HG03175 (cell line): ENCODE data around the gene CAMP.
"Not testable (repeated sequence)": the region's sequence is repeated elsewhere in the genome, so short reads cannot be mapped to it uniquely, and the experiment has no call there.

Experiments used
- ATAC-seq: cut with Tn5 transposase; IDR thresholded peaks from one replicate; pipeline ENCODE4 v1.9.1; 2021; ENCODE audit warnings: mild to moderate bottlenecking, moderate library complexity; ENCODE audit not compliant: unreplicated experiment

The CAMP gene

GRCh38 chr3:48248095-48248850, 25.0 kb downstream of the CAMP start:
- no peak for ATAC-seq

GRCh38 chr3:48256557-48256956, 33.3 kb downstream of the CAMP start:
- no peak for ATAC-seq

GRCh38 chr3:48258530-48258929, 35.2 kb downstream of the CAMP start:
- no peak for ATAC-seq

- ATAC-seq = no peak
Measured at GRCh38 chr3:48267782-48268181, 44.5 kb downstream of the CAMP start.

- ATAC-seq = no peak
Measured at GRCh38 chr3:48268381-48268935, 45.2 kb downstream of the CAMP start.

DNA sequence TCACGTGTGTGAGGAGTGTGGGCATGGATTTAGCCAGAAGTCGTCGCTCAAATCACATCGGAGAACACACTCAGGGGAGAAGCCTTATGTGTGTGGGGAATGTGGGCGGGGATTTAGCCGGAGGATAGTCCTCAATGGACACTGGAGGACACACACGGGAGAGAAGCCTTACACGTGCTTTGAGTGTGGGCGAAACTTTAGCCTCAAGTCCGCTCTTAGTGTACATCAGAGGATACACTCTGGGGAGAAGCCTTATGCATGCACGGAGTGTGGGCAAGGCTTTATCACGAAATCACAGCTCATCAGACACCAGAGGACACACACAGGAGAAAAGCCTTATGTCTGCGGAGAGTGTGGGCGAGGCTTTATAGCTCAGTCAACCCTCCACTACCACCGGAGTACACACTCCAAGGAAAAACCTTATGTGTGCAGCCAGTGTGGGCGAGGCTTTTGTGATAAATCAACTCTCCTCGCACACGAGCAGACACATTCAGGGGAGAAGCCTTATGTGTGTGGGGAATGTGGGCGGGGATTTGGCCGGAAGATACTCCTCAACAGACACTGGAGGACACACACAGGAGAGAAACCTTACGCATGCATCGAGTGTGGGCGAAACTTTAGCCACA, 45.8 kb downstream of the CAMP start:
- ATAC-seq = no peak

- ATAC-seq = no peak
Measured at GRCh38 chr3:48269592-48269991, 46.3 kb downstream of the CAMP start.

GRCh38 chr3:48270306-48270705, 47.0 kb downstream of the CAMP start:
- no peak for ATAC-seq

- ATAC-seq = not testable (repeated sequence)
Measured at GRCh38 chr3:48271223-48271622, 47.9 kb downstream of the CAMP start.

GRCh38 chr3:48271763-48272498, 48.6 kb downstream of the CAMP start:
- ATAC-seq = no peak

DNA sequence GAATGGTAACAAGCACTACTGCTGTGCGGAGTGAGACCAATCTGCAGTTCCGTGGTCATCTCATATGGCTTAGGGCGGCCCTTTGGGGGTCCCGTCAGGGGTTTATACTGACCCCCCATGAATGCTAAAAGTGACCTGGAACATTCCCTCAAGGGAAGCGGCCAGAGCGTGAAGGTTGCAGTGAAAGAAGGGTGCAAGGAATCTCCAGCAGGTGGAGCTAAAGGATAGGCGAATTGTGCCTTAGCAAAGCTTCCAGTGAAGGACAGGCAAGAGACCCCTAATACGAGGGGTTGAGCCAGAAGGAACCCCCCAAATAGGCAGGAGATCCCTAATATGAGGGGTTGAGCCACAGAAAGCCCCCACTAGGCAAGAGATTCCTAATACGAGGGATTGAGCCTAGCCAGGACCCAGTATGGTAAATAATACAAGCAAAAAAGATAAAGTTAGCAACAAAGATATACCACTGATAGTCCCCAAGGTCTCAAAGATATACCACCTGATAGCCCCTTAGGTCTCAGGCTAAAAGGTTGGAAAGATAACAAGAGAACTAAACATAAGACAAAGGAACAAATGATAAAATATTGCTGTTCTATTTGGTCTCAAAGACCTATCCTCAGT, 50.4 kb downstream of the CAMP start:
- no peak for ATAC-seq

GRCh38 chr3:48274452-48274851, 51.2 kb downstream of the CAMP start:
- no peak for ATAC-seq
